Karpas-422 (cell line): ENCODE measurements around the gene AQP6. TPM values are rescaled to one million over a fixed set of nuclear protein-coding genes. Genes with fewer than 3 reads are reported as not detected.

Experiments used
- DNase-seq: peaks from one replicate; pipeline ENCODE4 v3.0.0-alpha.2; 2015
- H2AFZ ChIP-seq: fragments of 200-600 bp; sonication (generic); 2 replicates; pipeline ENCODE4 v1.6.1; 2014; ENCODE audit warnings: antibody characterized with exemption, low read length, mixed read lengths
- H3K27ac ChIP-seq: fragments of 200-600 bp; sonication (generic); 2 replicates; pipeline ENCODE4 v1.5.1; 2014; ENCODE audit warnings: mild to moderate bottlenecking, low read length, moderate library complexity
- H3K27me3 ChIP-seq: fragments of 200-600 bp; sonication (generic); 2 replicates; pipeline ENCODE4 v1.6.1; 2014; ENCODE audit warnings: low read length, mixed read lengths
- H3K36me3 ChIP-seq: fragments of 200-600 bp; sonication (generic); 2 replicates; pipeline ENCODE4 v1.6.1; 2014; ENCODE audit warnings: low read length, mixed read lengths; ENCODE audit not compliant: insufficient read depth
- H3K4me1 ChIP-seq: fragments of 200-600 bp; sonication (generic); 2 replicates; pipeline ENCODE4 v1.6.1; 2014; ENCODE audit warnings: mild to moderate bottlenecking, low read length, mixed read lengths
- H3K4me2 ChIP-seq: fragments of 200-600 bp; sonication (generic); 2 replicates; pipeline ENCODE4 v1.6.1; 2014; ENCODE audit warnings: low read length, low read depth, mild to moderate bottlenecking; ENCODE audit not compliant: poor library complexity, severe bottlenecking
- H3K4me3 ChIP-seq: fragments of 200-600 bp; sonication (generic); 2 replicates; pipeline ENCODE4 v1.5.1; 2014; ENCODE audit warnings: mild to moderate bottlenecking, antibody characterized with exemption, low read length, mixed read lengths
- H3K79me2 ChIP-seq: fragments of 200-600 bp; sonication (generic); 2 replicates; pipeline ENCODE4 v1.6.1; 2014; ENCODE audit warnings: mild to moderate bottlenecking, low read length, mixed read lengths
- H3K9ac ChIP-seq: fragments of 200-600 bp; sonication (generic); 2 replicates; pipeline ENCODE4 v1.6.0; 2014; ENCODE audit warnings: low read length
- H3K9me2 ChIP-seq: fragments of 200-600 bp; sonication (generic), shearing (Covaris generic); replicated peaks from 2 replicates; pipeline ENCODE4 v1.6.0; 2014; ENCODE audit warnings: mild to moderate bottlenecking, low read length, moderate library complexity; ENCODE audit not compliant: insufficient read depth
- H3K9me3 ChIP-seq: fragments of 300-700, 200-600 bp; sonication (generic); 2 replicates; pipeline ENCODE4 v1.6.1; 2014; ENCODE audit warnings: low read length, mixed read lengths
- H4K20me1 ChIP-seq: fragments of 200-600 bp; sonication (generic); 2 replicates; pipeline ENCODE4 v1.6.1; 2014; ENCODE audit warnings: mild to moderate bottlenecking, antibody characterized with exemption, low read length, low read depth; ENCODE audit not compliant: insufficient read depth
- total RNA-seq: library from RNA; depleted of rRNA; stranded (reverse); fragments of >200 nt; shearing (Covaris generic); gene quantifications from 2 replicates; pipeline ENCODE4 v1.2.3, GENCODE V29; 2014; ENCODE audit warnings: low replicate concordance

The AQP6 gene
- total RNA-seq, 1 experiment from 2014 or later, result 0.04 TPM

- Histone ChIP-seq H3K27me3 (no peaks in the 10 kb centered on the region), H3K9me3 (no peaks in the 10 kb centered on the region), H2AFZ (peak overlapping the region; percentile 17; the same call in 1 of the 2 replicates), H3K9me2 (no peaks in the 10 kb centered on the region), H3K27ac (peak overlapping the region; percentile 97), H3K36me3 (no peaks in the 10 kb centered on the region), H3K4me3 (peak overlapping the region; percentile 67), H3K79me2 (peaks cover 8% of the 10 kb centered on the region), H3K4me1 (peaks cover 85% of the 10 kb centered on the region), H3K9ac (peak overlapping the region; percentile 90), H4K20me1 (no peaks in the 10 kb centered on the region), H3K4me2 (peak overlapping the region; percentile 71)
- no peak for DNase-seq
Observed at GRCh38 chr12:49963976-49964815, 8.6 kb upstream of the AQP6 start.

DNA sequence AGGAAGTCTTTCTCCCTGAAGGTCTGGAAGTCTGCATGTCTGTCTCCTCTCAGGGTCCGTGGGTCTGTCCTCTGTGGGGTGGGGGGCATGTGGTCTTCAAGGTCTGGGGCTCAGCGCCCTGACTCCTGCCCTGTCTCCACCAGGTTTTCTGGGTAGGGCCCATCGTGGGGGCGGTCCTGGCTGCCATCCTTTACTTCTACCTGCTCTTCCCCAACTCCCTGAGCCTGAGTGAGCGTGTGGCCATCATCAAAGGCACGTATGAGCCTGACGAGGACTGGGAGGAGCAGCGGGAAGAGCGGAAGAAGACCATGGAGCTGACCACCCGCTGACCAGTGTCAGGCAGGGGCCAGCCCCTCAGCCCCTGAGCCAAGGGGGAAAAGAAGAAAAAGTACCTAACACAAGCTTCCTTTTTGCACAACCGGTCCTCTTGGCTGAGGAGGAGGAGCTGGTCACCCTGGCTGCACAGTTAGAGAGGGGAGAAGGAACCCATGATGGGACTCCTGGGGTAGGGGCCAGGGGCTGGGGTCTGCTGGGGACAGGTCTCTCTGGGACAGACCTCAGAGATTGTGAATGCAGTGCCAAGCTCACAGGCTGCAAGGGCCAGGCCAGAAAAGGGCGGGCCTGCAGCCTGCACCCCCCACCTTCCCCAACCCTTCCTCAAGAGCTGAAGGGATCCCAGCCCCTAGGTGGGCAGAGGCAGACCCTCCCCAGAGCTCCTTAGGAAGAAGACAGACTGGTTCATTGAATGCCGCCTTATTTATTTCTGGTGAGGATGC, 7.7 kb upstream of the AQP6 start:
- H3K36me3 ChIP-seq, result no peaks in the 10 kb centered on the region
- H4K20me1 ChIP-seq, result no peaks in the 10 kb centered on the region
- H3K9ac ChIP-seq, result peak overlapping the region; percentile 90
- H3K27ac ChIP-seq, result peak overlapping the region; percentile 97
- peaks cover 8% of the 10 kb centered on the region for H3K79me2 ChIP-seq
- H3K9me2 ChIP-seq, result no peaks in the 10 kb centered on the region
- H3K9me3 ChIP-seq, result no peaks in the 10 kb centered on the region
- no peaks in the 10 kb centered on the region for H3K27me3 ChIP-seq
- H3K4me2 ChIP-seq, result peak overlapping the region; percentile 71
- peaks cover 77% of the 10 kb centered on the region for H3K4me1 ChIP-seq
- peak overlapping the region; percentile 17; the same call in 1 of the 2 replicates for H2AFZ ChIP-seq
- peak; percentile 59 for DNase-seq
- H3K4me3 ChIP-seq, result peak overlapping the region; percentile 67

- DNase-seq, result peak; percentile 79
- Histone ChIP-seq H3K4me2 (peak overlapping the region; percentile 71), H3K36me3 (no peaks in the 10 kb centered on the region), H3K27ac (peak overlapping the region; percentile 97), H3K9ac (peak overlapping the region; percentile 90), H3K4me3 (peak overlapping the region; percentile 67), H3K9me3 (no peaks in the 10 kb centered on the region), H2AFZ (no peak overlapping the region), H4K20me1 (no peaks in the 10 kb centered on the region), H3K4me1 (peaks cover 69% of the 10 kb centered on the region), H3K9me2 (no peaks in the 10 kb centered on the region), H3K27me3 (no peaks in the 10 kb centered on the region), H3K79me2 (peaks cover 8% of the 10 kb centered on the region)
Observed at GRCh38 chr12:49965836-49966235, 6.9 kb upstream of the AQP6 start.

- Histone ChIP-seq H3K9me3 (no peaks in the 10 kb centered on the region), H3K36me3 (no peaks in the 10 kb centered on the region), H4K20me1 (no peaks in the 10 kb centered on the region), H3K9ac (peak overlapping the region; percentile 90), H3K9me2 (no peaks in the 10 kb centered on the region), H2AFZ (peak overlapping the region; percentile 97; the same call in 1 of the 2 replicates), H3K4me3 (peak overlapping the region; percentile 64; the same call in 1 of the 2 replicates), H3K4me1 (peaks cover 63% of the 10 kb centered on the region), H3K4me2 (peak overlapping the region; percentile 80), H3K27me3 (no peaks in the 10 kb centered on the region), H3K27ac (peak overlapping the region; percentile 97), H3K79me2 (peaks cover 8% of the 10 kb centered on the region)
- peak; percentile 78 for DNase-seq
Observed at GRCh38 chr12:49966511-49967041, 6.2 kb upstream of the AQP6 start.

DNA sequence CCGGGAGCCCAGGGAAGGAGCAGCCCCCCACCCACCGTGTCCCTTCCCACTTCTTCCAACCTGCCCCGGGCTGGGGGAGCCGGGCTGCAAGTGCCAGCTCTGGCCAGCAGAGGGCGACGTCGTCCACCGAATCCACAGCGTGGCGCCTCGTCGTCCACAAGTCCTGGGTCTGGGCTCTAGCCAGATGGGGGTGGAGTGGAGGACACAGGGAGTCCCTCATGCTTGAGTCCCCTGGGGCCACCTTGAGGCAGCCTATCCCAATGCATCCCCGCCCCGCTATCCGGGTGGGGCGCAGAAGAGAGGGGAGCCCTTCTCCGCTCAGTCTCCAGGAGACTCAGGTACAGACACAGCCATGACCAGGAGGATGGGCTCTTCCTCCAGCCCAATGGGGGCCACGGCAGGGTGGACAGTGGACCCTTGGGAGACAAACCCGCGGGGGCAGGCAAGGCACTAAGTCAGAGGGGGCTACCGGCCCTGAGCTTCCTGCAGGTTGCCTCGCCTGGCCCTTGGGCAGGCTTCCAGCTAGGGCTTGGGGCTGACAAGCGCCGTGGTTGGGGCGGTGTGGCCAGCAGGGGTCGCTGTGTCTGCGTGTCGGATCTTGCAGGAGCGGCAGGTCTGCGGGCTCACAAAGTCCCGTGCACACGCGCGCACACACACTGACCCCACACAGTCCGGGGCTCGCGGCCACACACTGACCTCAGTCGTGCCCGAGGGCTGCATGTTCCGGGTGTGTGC, 5.5 kb upstream of the AQP6 start:
- Histone ChIP-seq H3K27me3 (no peaks in the 10 kb centered on the region), H3K79me2 (peaks cover 5% of the 10 kb centered on the region), H3K9me2 (no peaks in the 10 kb centered on the region), H3K9me3 (no peaks in the 10 kb centered on the region), H3K4me2 (peak overlapping the region; percentile 80), H3K4me3 (peak overlapping the region; percentile 64), H3K27ac (peak overlapping the region; percentile 97), H2AFZ (peak overlapping the region; percentile 97), H3K36me3 (no peaks in the 10 kb centered on the region), H3K4me1 (peaks cover 58% of the 10 kb centered on the region), H3K9ac (peak overlapping the region; percentile 90), H4K20me1 (no peaks in the 10 kb centered on the region)
- DNase-seq, result peak; percentile 96

DNA sequence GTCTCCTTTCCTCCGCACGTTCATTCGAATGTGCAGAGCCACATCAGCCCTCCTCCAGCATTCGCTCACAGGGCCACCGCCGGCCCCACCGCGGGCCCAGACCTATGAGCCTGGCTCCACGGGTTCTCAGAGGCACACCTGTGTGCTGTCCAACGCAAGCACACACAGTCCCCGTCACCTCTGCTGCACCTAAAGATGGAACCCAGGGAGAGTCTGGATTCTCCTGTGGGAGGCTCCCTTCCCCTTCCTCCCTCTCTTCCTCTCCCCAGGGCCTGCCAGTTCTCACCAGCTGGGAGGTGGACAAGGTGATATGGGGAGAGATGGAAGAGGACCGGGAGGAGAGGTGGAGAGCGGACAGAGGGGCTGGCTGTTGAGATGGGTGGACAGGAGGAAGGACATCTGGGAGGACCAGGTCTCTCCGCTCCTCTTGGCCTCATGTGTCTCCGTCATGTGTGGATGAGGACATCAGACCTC, 4.9 kb upstream of the AQP6 start:
- H3K36me3 ChIP-seq, result no peaks in the 10 kb centered on the region
- H3K4me1 ChIP-seq, result peaks cover 52% of the 10 kb centered on the region
- H3K4me3 ChIP-seq, result peak overlapping the region; percentile 64; the same call in 1 of the 2 replicates
- H3K9me3 ChIP-seq, result no peaks in the 10 kb centered on the region
- no peak overlapping the region for H3K27ac ChIP-seq
- no peak for DNase-seq
- no peaks in the 10 kb centered on the region for H4K20me1 ChIP-seq
- peak overlapping the region; percentile 80 for H3K4me2 ChIP-seq
- H3K9me2 ChIP-seq, result no peaks in the 10 kb centered on the region
- H3K9ac ChIP-seq, result peak overlapping the region; percentile 90
- peaks cover 3% of the 10 kb centered on the region; the same call in 1 of the 2 replicates for H3K79me2 ChIP-seq
- no peaks in the 10 kb centered on the region for H3K27me3 ChIP-seq
- H2AFZ ChIP-seq, result no peak overlapping the region

DNA sequence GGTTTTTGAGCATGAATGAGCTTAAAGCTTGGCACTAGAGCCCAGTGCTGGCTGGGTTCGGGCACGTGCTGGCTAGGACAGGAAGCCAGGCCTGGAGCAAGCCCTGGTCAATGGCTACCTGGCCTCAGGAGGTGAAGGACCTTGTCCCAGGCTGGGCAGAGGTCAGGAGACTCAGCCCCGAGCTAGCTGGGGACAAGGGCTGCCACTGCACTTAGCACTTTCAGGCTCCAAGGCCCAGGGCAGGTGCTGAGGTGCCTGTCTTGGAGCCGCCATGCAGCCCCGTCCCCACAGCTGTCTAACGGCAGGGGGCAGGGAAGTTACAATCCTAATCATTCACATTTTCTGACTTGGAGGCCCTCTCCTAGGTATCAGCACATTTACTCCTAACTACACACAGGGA, 4.3 kb upstream of the AQP6 start:
- no peaks in the 10 kb centered on the region for H3K27me3 ChIP-seq
- no peaks in the 10 kb centered on the region for H3K36me3 ChIP-seq
- H3K4me3 ChIP-seq, result no peak overlapping the region
- H3K79me2 ChIP-seq, result peaks cover 3% of the 10 kb centered on the region; the same call in 1 of the 2 replicates
- H3K9me2 ChIP-seq, result no peaks in the 10 kb centered on the region
- no peaks in the 10 kb centered on the region for H3K9me3 ChIP-seq
- H4K20me1 ChIP-seq, result no peaks in the 10 kb centered on the region
- peaks cover 46% of the 10 kb centered on the region for H3K4me1 ChIP-seq
- H3K9ac ChIP-seq, result no peak overlapping the region
- no peak for DNase-seq
- H3K27ac ChIP-seq, result no peak overlapping the region
- no peak overlapping the region for H3K4me2 ChIP-seq
- no peak overlapping the region for H2AFZ ChIP-seq
